ENCODE results near the gene SMAD3.

- TF ChIP-seq POLR2A (IDR thresholded peaks at IDR 0.05; ENCODE audit: low read depth, low read length): no peak
- no peak for TF ChIP-seq TAF1 (IDR thresholded peaks at IDR 0.05; ENCODE audit: borderline replicate concordance, low read depth, low read length)
Measured at GRCh38 chr15:67049351-67050044, 15.9 kb upstream of the SMAD3 start.

All from GM12892 (cell line).